Stomach (tissue), 9 donors: ENCODE data around the gene TLE3. TPM values are rescaled to one million over a fixed set of nuclear protein-coding genes. Genes with fewer than 3 reads are reported as not detected.

Experiments used
- DNase-seq, 2 donors: peaks; one replicate each; pipeline versions ENCODE4 v3.0.0 to v3.0.0-alpha.2; 2013 to 2019
- H3K27ac ChIP-seq, 5 donors: fragments of 200-600 bp in 4 of 5; sonication (generic) in 4 of 5; one replicate each; pipeline ENCODE4 v1.5.1; 2013 to 2019; ENCODE audit warnings: mild to moderate bottlenecking in 1 of 5, moderate library complexity in 1 of 5
- H3K27me3 ChIP-seq, 3 donors: fragments of 200-600 bp; sonication (generic); one replicate each; pipeline ENCODE4 v1.5.1; 2017 to 2019; ENCODE audit warnings: mixed run types in 1 of 3
- H3K36me3 ChIP-seq, 4 donors: fragments of 200-600 bp; sonication (generic); 1 replicate in 3 of 4; 2 replicates in 1 of 4; pipeline ENCODE4 v1.5.1; 2016 to 2019
- H3K4me1 ChIP-seq, 4 donors: fragments of 200-600 bp; sonication (generic); one replicate each; pipeline ENCODE4 v1.5.1; 2016 to 2019
- H3K4me3 ChIP-seq, 4 donors: fragments of 200-600 bp; sonication (generic) in 3 of 4; one replicate each; pipeline ENCODE4 v1.5.1; 2016 to 2019; ENCODE audit warnings: mild to moderate bottlenecking in 1 of 4
- H3K9me3 ChIP-seq, 4 donors: fragments of 200-600 bp; sonication (generic); one replicate each; pipeline ENCODE4 v1.5.1; 2016 to 2019
- EP300 ChIP-seq: sonication (generic); formaldehyde crosslinking; IDR thresholded peaks from one replicate; pipeline ENCODE4 v1.6.1; 2017; ENCODE audit warnings: antibody characterized with exemption
- POLR2A ChIP-seq, 4 donors: fragments of 450-650 bp; IDR thresholded peaks; one replicate each; pipeline ENCODE4 v1.6.1; 2016; ENCODE audit warnings: antibody characterized with exemption in 4 of 4, control low read depth in 2 of 4, mild to moderate bottlenecking in 1 of 4, moderate library complexity in 1 of 4
- POLR2AphosphoS5 ChIP-seq, 3 donors: sonication (generic); formaldehyde crosslinking; IDR thresholded peaks; one replicate each; pipeline ENCODE4 v1.6.1; 2016; ENCODE audit warnings: antibody characterized with exemption in 3 of 3
- WGBS, 5 donors: extraction: QIAGEN DNeasy Blood & Tissue Kit in 3 of 5; methylation state at CpG; one replicate each; pipeline versions ENCODE4 v1.1.5 to v1.1.7; 2013 to 2018; 5-methylcytosine and 5-hydroxymethylcytosine counted together
- intact Hi-C: fragments of 100-400 bp; cut with DNase I; formaldehyde crosslinking; loops from one replicate; pipeline ENCODE4 v1.15.1; 2023; ENCODE audit warnings: low total_unique reads
- polyA plus RNA-seq, 3 donors: library from polyadenylated mRNA; stranded (reverse); fragments of 200-250 nt; gene quantifications; one replicate each; pipeline ENCODE4 v1.2.3, GENCODE V29; 2013
- total RNA-seq, 5 donors: library from RNA; depleted of rRNA; stranded (reverse); fragments of >200 nt; gene quantifications; one replicate each; pipeline versions ENCODE4 v1.1.0 to v1.2.3, GENCODE V29; 2014 to 2016
- TF ChIP-seq, protein P1 (sequence below), 7 experiments: fragments of 450-650 bp in 4 of 7; fragments of 200-600 bp in 3 of 7; sonication (generic) in 3 of 7; IDR thresholded peaks; one replicate each; pipeline ENCODE4 v1.5.1; 2016 to 2019; ENCODE audit warnings: antibody characterized with exemption in 7 of 7, control low read depth in 2 of 7, mild to moderate bottlenecking in 1 of 7
- donor health status: healthy with polysubstance abuse.
- donor health status: Bipolar disorder and iron deficiency.
- donor health status: healthy.

The TLE3 gene
- total and polyA plus RNA-seq, 8 donors = 13.3 to 186 (median 30.9) TPM

DNA sequence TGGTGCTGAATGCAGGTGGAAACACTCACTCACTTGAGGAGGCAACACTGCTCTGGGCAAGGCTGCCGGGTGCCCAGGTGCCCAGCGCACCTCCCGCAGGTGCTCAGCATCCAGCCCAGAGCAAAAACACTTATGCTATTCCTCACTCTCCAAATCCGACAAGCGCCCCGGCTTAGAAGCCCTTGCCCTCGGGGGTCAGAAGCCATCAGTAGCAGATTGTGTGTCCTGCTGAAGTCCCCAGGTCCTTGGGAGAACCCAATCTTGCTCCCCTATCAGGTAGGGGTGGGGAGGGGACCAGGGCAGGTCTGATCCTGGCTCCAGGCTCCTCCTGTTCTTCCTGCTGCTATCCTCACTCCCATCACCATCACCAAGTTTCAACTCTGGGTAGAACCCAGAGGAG is 46.7 kb downstream of the TLE3 start:
- H3K27me3 ChIP-seq = no peaks in the 10 kb centered on the region
- WGBS, 5 donors = 85 to 93% (median 87%) methylated on average over 3 to 7 of the region's 7 CpGs
- intact Hi-C loops = no loop called here
- H3K36me3 ChIP-seq = peaks cover 72 to 92% (median 91%) of the 10 kb centered on the region in 4 donors
- no peak for DNase-seq
- H3K27ac ChIP-seq = no peak overlapping the region
- TF ChIP-seq, protein P1, sequence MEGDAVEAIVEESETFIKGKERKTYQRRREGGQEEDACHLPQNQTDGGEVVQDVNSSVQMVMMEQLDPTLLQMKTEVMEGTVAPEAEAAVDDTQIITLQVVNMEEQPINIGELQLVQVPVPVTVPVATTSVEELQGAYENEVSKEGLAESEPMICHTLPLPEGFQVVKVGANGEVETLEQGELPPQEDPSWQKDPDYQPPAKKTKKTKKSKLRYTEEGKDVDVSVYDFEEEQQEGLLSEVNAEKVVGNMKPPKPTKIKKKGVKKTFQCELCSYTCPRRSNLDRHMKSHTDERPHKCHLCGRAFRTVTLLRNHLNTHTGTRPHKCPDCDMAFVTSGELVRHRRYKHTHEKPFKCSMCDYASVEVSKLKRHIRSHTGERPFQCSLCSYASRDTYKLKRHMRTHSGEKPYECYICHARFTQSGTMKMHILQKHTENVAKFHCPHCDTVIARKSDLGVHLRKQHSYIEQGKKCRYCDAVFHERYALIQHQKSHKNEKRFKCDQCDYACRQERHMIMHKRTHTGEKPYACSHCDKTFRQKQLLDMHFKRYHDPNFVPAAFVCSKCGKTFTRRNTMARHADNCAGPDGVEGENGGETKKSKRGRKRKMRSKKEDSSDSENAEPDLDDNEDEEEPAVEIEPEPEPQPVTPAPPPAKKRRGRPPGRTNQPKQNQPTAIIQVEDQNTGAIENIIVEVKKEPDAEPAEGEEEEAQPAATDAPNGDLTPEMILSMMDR (IDR thresholded peaks at IDR 0.05) = no peak
- no peak for TF ChIP-seq POLR2A (IDR thresholded peaks at IDR 0.05)
- no peak for TF ChIP-seq EP300
- TF ChIP-seq POLR2AphosphoS5 (IDR thresholded peaks at IDR 0.05) = no peak
- no peaks in the 10 kb centered on the region for H3K9me3 ChIP-seq
- H3K4me3 ChIP-seq = no peak overlapping the region
- H3K4me1 ChIP-seq = peaks cover 0 to 13% (median 3%) of the 10 kb centered on the region in 4 donors

DNA sequence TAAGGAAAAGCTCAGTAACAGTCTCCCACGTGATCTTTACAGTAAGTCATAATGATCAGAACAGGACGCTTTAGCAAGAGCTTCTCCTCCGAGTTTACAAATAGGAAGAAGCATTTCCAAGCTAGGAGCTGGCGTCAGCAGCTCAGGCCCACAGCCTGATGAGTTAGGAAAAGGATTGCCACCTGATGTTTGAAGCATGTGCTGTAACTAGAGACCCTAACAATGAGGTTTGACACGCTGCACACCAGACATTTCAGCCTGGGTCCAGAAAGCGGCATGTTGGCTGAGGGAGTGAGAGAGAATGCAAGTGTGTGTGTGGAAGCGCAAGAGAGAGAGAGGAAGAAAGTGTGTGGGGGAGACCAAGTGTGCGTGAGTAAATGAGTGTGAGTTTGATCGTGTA is 47.3 kb downstream of the TLE3 start:
- Histone ChIP-seq H3K36me3 (peaks cover 67 to 87% (median 86%) of the 10 kb centered on the region in 4 donors), H3K4me3 (no peak overlapping the region), H3K27ac (no peak overlapping the region), H3K27me3 (no peaks in the 10 kb centered on the region), H3K9me3 (no peaks in the 10 kb centered on the region), H3K4me1 (peaks cover 0 to 13% (median 3%) of the 10 kb centered on the region in 4 donors)
- no peak for TF ChIP-seq POLR2A (IDR thresholded peaks at IDR 0.05)
- TF ChIP-seq EP300 = no peak
- no peak for TF ChIP-seq POLR2AphosphoS5 (IDR thresholded peaks at IDR 0.05)
- TF ChIP-seq, protein P1 (IDR thresholded peaks at IDR 0.05) = no peak
- no peak for DNase-seq
- WGBS, 5 donors = 78 to 92% (median 89%) methylated on average over 9 of the region's 9 CpGs
- intact Hi-C loops = no loop called here

DNA sequence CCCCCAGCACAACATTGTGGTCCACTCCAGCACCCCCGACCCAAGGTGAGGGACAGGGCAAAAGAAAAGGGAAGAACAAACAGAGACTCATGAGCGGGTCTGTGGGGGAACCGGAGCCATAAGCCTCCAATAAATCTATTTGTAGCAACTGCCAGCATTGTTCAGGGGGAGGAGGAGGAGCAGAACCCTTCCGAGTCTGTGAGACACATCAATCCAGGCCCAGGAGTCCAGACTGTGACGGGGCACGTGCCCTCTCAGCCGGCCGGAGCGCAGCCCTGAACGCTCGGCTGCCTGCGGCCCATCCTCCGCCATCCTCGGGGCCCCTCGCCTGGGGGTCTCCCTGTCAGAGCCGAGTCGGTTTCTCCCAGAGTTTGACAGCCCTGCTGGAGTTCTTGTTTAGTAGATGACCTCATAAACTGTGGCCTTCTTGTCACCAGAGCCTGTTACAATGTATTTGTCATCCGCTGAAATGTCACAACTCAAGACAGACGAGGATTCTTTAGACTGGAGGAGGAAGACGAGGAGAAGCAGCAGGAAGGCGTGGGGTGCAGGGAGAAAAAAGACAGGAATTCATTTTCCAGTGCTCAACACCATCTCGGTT is 47.9 kb downstream of the TLE3 start:
- WGBS, 5 donors = 74 to 84% (median 80%) methylated on average over 14 to 22 of the region's 22 CpGs
- TF ChIP-seq POLR2A (IDR thresholded peaks at IDR 0.05) (no peak), POLR2AphosphoS5 (IDR thresholded peaks at IDR 0.05) (no peak), EP300 (no peak)
- TF ChIP-seq, protein P1 (IDR thresholded peaks at IDR 0.05) = no peak
- Histone ChIP-seq H3K27me3 (no peaks in the 10 kb centered on the region), H3K4me1 (peaks cover 0 to 13% (median 3%) of the 10 kb centered on the region in 4 donors), H3K27ac (no peak overlapping the region), H3K9me3 (no peaks in the 10 kb centered on the region), H3K4me3 (no peak overlapping the region), H3K36me3 (peaks cover 60 to 80% (median 79%) of the 10 kb centered on the region in 4 donors)
- DNase-seq = no peak
- intact Hi-C loops = no loop called here

DNA sequence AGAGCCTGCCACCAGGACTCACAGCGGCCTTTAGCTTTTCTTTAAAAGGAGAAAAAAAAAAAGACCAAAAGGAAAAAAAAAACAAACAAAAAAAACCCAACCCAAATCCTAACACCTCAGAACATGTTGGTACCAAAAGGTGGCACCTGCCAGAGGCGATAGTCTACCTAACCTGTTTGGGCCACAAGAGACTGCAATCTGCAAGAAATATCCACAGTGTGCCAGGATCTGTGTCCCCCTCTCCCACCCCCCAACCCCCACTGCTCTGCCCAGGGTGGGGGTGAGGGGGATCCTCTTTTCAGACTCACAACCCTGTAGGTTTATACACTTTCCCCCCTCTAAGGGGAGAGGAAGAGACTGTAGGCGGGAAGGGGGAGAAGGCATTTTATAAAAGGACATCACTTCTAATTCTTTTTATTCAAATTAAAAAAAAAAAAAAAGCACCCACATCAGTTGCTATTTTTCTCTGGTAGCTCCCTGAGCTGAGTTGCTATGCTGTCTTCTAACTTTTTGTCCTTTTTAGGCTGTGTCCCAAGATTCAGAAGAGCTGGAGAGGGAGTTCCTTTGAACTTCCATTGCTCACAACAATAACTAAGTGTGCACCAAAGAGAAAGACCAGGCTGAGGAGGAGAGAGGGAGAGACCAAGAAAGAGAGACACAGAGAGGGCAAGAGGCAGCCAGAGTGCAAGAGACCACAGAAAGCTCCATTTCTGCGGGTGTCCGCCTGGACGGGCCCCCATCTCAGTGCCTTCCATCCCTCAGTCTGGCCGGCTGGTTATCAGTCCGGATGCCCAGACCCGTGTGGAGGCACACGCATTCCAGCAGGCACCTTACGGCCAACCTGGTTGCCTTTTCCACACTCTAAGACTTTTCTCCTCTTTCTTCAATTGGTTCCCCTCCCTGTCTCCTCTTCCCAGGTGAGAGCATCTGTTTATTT is 48.9 kb downstream of the TLE3 start:
- Histone ChIP-seq H3K27me3 (no peaks in the 10 kb centered on the region), H3K27ac (no peak overlapping the region), H3K9me3 (no peaks in the 10 kb centered on the region), H3K36me3 (peaks cover 51 to 71% (median 70%) of the 10 kb centered on the region in 4 donors), H3K4me1 (peaks cover 0 to 13% (median 3%) of the 10 kb centered on the region in 4 donors), H3K4me3 (no peak overlapping the region)
- WGBS, 5 donors = 88 to 92% (median 91%) methylated on average over 11 of the region's 11 CpGs
- no peak for TF ChIP-seq POLR2A (IDR thresholded peaks at IDR 0.05)
- intact Hi-C loops = no loop called here
- DNase-seq = no peak
